Gastroesophageal sphincter (tissue), 3 donors: ENCODE results near the gene ENDOD1.

ENCODE experiments used
- CTCF ChIP-seq, 4 experiments: fragments of 200-600 bp in 2 of 4; fragments of 450-650 bp in 2 of 4; sonication (generic) in 1 of 4; IDR thresholded peaks; one replicate each; pipeline ENCODE4 v1.5.1; 2017 to 2019; ENCODE audit warnings: antibody characterized with exemption in 4 of 4, mild to moderate bottlenecking in 2 of 4, moderate library complexity in 2 of 4
- POLR2A ChIP-seq, 2 donors: fragments of 450-650 bp; IDR thresholded peaks; one replicate each; pipeline ENCODE4 v1.6.1; 2017; ENCODE audit warnings: antibody characterized with exemption in 2 of 2, mild to moderate bottlenecking in 2 of 2, moderate library complexity in 1 of 2

- TF ChIP-seq CTCF (IDR thresholded peaks at IDR 0.05) (no peak), POLR2A (IDR thresholded peaks at IDR 0.05) (no peak)
These were observed 77.1 kb downstream of the ENDOD1 start for GRCh38 chr11:95166781-95167180.
